B cell (primary cell): Measurements from ENCODE around the gene CMC2. TPM values are rescaled to one million over a fixed set of nuclear protein-coding genes. Genes with fewer than 3 reads are reported as not detected.

Source experiments
- ATAC-seq: fragments of 200-7000 bp; cut with Tn5 transposase; one replicate; pipeline ENCODE4 v1.10.0; 2021; ENCODE audit warnings: low read depth, mild to moderate bottlenecking, moderate number of reproducible peaks, moderate library complexity
- CTCF ChIA-PET: fragments of 350-600 bp; sonication (Branson Sonifier 250); formaldehyde crosslinking; loops from one replicate; lab custom pipeline; 2021; ENCODE audit warnings: antibody characterized with exemption, inconsistent platforms; lab: Charles Lee
- POLR2A ChIA-PET: fragments of 350-600 bp; sonication (Branson Sonifier 250); formaldehyde crosslinking; loops from one replicate; lab custom pipeline; 2021; ENCODE audit warnings: antibody characterized with exemption; lab: Charles Lee
- DNase-seq: peaks from one replicate; pipeline ENCODE4 v3.0.0; 2013
- H2AFZ ChIP-seq: 2 replicates; pipeline ENCODE4 v1.6.1; 2012; ENCODE audit warnings: mild to moderate bottlenecking, low read depth, low read length; ENCODE audit not compliant: insufficient read depth, poor library complexity, severe bottlenecking
- H3K27ac ChIP-seq, 2 donors: 1 replicate in 1 of 2; 2 replicates in 1 of 2; pipeline ENCODE4 v1.5.1; 2012 to 2013; ENCODE audit warnings: low read length in 2 of 2, mild to moderate bottlenecking in 2 of 2, moderate library complexity in 1 of 2
- H3K27me3 ChIP-seq, 4 experiments: fragments of 200-600 bp in 1 of 4; sonication (generic) in 1 of 4; replicated peaks in 1 of 4; 1 replicate in 2 of 4; 2 replicates in 2 of 4; pipeline versions ENCODE4 v1.6.1 to v1.7.0; 2013 to 2016; ENCODE audit warnings: low read length in 3 of 4, mild to moderate bottlenecking in 2 of 4, mixed read lengths in 1 of 4, moderate library complexity in 1 of 4; ENCODE audit not compliant: insufficient read depth in 4 of 4, control insufficient read depth in 3 of 4; ENCODE audit errors: control extremely low read depth in 1 of 4
- H3K36me3 ChIP-seq, 2 experiments: replicated peaks in 1 of 2; 1 replicate in 1 of 2; 2 replicates in 1 of 2; pipeline versions ENCODE4 v1.6.1 to v1.7.1; 2013; ENCODE audit warnings: low read length in 1 of 2; ENCODE audit not compliant: insufficient read depth in 2 of 2, control insufficient read depth in 1 of 2; ENCODE audit errors: control extremely low read depth in 1 of 2, extremely low read depth in 1 of 2
- H3K4me1 ChIP-seq, 2 donors: fragments of 200-600 bp in 1 of 2; sonication (generic) in 1 of 2; 1 replicate in 1 of 2; 2 replicates in 1 of 2; pipeline versions ENCODE4 v1.5.1 to v1.6.1; 2013 to 2017; ENCODE audit warnings: low read length in 2 of 2; ENCODE audit not compliant: control insufficient read depth in 2 of 2, insufficient read depth in 2 of 2
- H3K4me2 ChIP-seq: replicated peaks from 2 replicates; pipeline ENCODE3; 2012; ENCODE audit warnings: mild to moderate bottlenecking, low read depth, low read length; ENCODE audit not compliant: poor library complexity, severe bottlenecking
- H3K4me3 ChIP-seq, 5 experiments: fragments of 200-600 bp in 1 of 5; sonication (generic) in 1 of 5; 1 replicate in 3 of 5; 2 replicates in 2 of 5; pipeline versions ENCODE4 v1.5.1 to v1.7.0; 2011 to 2016; ENCODE audit warnings: low read length in 4 of 5, mild to moderate bottlenecking in 4 of 5, low read depth in 2 of 5, control low read depth in 1 of 5, moderate library complexity in 1 of 5; ENCODE audit not compliant: insufficient read depth in 1 of 5; ENCODE audit errors: control extremely low read depth in 1 of 5, extremely low read depth in 1 of 5
- H3K79me2 ChIP-seq: fragments of 200-600 bp; sonication (generic); one replicate; pipeline ENCODE4 v1.6.0; 2016; ENCODE audit warnings: low read length; ENCODE audit not compliant: control insufficient read depth, insufficient read depth
- H3K9ac ChIP-seq: fragments of 200-600 bp; sonication (generic); 2 replicates; pipeline ENCODE4 v1.6.1; 2017; ENCODE audit warnings: mild to moderate bottlenecking, low read length, moderate library complexity
- H3K9me3 ChIP-seq, 3 donors: one replicate each; pipeline versions ENCODE4 v1.6.1 to v1.7.1; 2013; ENCODE audit warnings: low read length in 2 of 3; ENCODE audit not compliant: control insufficient read depth in 2 of 3, insufficient read depth in 1 of 3; ENCODE audit errors: control extremely low read depth in 1 of 3
- H4K20me1 ChIP-seq: 2 replicates; pipeline ENCODE4 v1.6.0; 2012; ENCODE audit warnings: mild to moderate bottlenecking, low read length; ENCODE audit not compliant: insufficient read depth, control insufficient read depth, poor library complexity, severe bottlenecking
- H3K27ac Mint-ChIP-seq: one replicate; pipeline ENCODE4 v1.8.0; 2021; ENCODE audit warnings: mixed read lengths
- H3K27me3 Mint-ChIP-seq: one replicate; pipeline ENCODE4 v1.8.0; 2021; ENCODE audit warnings: mixed read lengths
- H3K4me1 Mint-ChIP-seq: one replicate; pipeline ENCODE4 v1.8.0; 2021; ENCODE audit warnings: mixed read lengths
- H3K4me3 Mint-ChIP-seq: one replicate; pipeline ENCODE4 v1.8.0; 2021; ENCODE audit warnings: mixed read lengths
- H3K9me3 Mint-ChIP-seq: one replicate; pipeline ENCODE4 v1.8.0; 2022; ENCODE audit warnings: mixed read lengths; ENCODE audit not compliant: insufficient read depth
- EZH2 ChIP-seq: IDR thresholded peaks from 2 replicates; pipeline ENCODE4 v1.6.1; 2012; ENCODE audit warnings: borderline replicate concordance, low read depth, mild to moderate bottlenecking, moderate library complexity, low read length; ENCODE audit not compliant: insufficient read depth, poor library complexity, severe bottlenecking
- WGBS: methylation state at CpG from one replicate; pipeline ENCODE4 v1.1.5; 2013; ENCODE audit warnings: missing lambda C conversion rate; ENCODE audit not compliant: insufficient coverage; 5-methylcytosine and 5-hydroxymethylcytosine counted together
- intact Hi-C: fragments of 100-400 bp; cut with micrococcal nuclease; formaldehyde crosslinking; loops from one replicate; pipeline ENCODE4 v1.10.0; 2022
- polyA plus RNA-seq: library from polyadenylated mRNA; depleted of rRNA; stranded (reverse); fragments of >200 nt; gene quantifications from 2 replicates; pipeline ENCODE4 v1.2.3, GENCODE V29; 2012
- total RNA-seq, 2 donors: library from RNA; stranded (reverse); fragments of 120-200 nt in 1 of 2; gene quantifications; 1 replicate in 1 of 2; 2 replicates in 1 of 2; pipeline versions ENCODE4 v1.2.3 to v1.2.4, GENCODE V29; 2013 to 2022
- TF ChIP-seq, protein P1 (sequence below): fragments of 200-600 bp; IDR thresholded peaks from one replicate; pipeline ENCODE4 v1.8.0; 2022; ENCODE audit warnings: antibody characterized with exemption, mild to moderate bottlenecking

CMC2 gene
- total and polyA plus RNA-seq, 2 donors (not counting 1 experiment from before 2014, with no cell fraction given): 21.4 to 40.8 TPM

DNA sequence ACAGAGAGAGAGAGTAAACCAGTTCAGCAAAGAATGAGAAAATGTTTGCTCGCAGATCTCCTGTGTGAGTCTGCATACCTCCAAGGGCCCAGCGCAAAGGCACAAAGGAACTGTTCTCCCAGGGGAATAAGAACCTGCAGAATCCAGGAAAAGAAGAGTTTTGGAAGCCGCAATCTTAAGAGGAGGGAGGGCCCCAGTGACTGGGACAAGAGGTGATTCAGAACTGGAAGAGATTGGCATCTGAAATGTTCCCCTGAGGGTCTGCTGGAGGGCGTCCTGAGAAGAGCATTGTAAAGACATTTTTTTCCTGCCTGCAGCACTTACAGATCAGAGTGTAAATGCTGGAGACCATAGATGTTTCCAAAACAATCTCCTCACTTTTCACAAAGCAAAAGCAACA is 35.0 kb upstream of the CMC2 start:
- H3K9me3 Mint-ChIP-seq: no peaks in the 10 kb centered on the region
- Histone ChIP-seq H4K20me1 (peaks cover 18% of the 10 kb centered on the region), H3K27me3 (no peaks in the 10 kb centered on the region), H3K4me1 (peaks cover 7 to 9% of the 10 kb centered on the region in 2 donors), H3K9ac (no peak overlapping the region), H3K36me3 (peaks cover 3 to 38% of the 10 kb centered on the region in 2 experiments), H3K79me2 (peaks cover 33% of the 10 kb centered on the region), H3K27ac (no peak overlapping the region), H2AFZ (no peak overlapping the region), H3K4me3 (no peak overlapping the region), H3K4me2 (no peak overlapping the region), H3K9me3 (no peaks in the 10 kb centered on the region)
- H3K27ac Mint-ChIP-seq: no peak overlapping the region
- no peak for TF ChIP-seq EZH2
- TF ChIP-seq, protein P1, sequence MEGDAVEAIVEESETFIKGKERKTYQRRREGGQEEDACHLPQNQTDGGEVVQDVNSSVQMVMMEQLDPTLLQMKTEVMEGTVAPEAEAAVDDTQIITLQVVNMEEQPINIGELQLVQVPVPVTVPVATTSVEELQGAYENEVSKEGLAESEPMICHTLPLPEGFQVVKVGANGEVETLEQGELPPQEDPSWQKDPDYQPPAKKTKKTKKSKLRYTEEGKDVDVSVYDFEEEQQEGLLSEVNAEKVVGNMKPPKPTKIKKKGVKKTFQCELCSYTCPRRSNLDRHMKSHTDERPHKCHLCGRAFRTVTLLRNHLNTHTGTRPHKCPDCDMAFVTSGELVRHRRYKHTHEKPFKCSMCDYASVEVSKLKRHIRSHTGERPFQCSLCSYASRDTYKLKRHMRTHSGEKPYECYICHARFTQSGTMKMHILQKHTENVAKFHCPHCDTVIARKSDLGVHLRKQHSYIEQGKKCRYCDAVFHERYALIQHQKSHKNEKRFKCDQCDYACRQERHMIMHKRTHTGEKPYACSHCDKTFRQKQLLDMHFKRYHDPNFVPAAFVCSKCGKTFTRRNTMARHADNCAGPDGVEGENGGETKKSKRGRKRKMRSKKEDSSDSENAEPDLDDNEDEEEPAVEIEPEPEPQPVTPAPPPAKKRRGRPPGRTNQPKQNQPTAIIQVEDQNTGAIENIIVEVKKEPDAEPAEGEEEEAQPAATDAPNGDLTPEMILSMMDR: no peak
- no peaks in the 10 kb centered on the region for H3K27me3 Mint-ChIP-seq
- intact Hi-C loops: no loop called here
- POLR2A ChIA-PET: no interaction called here
- ATAC-seq (no peak), DNase-seq (no peak)
- 98% methylated on average over 3 of the region's 4 CpGs for WGBS
- CTCF ChIA-PET: no interaction called here
- peaks cover 15% of the 10 kb centered on the region for H3K4me1 Mint-ChIP-seq
- no peak overlapping the region for H3K4me3 Mint-ChIP-seq

DNA sequence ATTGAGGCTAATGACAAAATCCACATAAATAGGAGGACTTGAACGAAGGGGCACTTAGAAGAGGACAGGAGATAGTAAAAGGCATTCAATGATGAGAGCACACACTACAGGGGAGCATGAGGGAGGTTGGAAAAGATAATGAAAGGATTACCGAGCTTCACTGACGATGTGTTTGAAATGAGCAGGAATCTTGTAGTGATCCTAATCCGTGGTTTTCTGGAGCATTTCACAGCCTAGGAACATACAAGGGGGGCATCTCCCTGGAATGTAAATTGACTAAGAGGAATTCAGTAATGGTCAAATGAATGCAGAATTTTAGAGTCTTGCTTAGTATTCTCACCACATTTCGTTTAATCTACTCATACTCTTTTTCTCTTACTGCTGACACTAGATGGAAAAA is 34.2 kb upstream of the CMC2 start:
- peaks cover 18% of the 10 kb centered on the region for H3K4me1 Mint-ChIP-seq
- no peaks in the 10 kb centered on the region for H3K9me3 ChIP-seq
- no peaks in the 10 kb centered on the region for H3K9me3 Mint-ChIP-seq
- no peak overlapping the region for H3K4me3 Mint-ChIP-seq
- peaks cover 3 to 37% of the 10 kb centered on the region in 2 experiments for H3K36me3 ChIP-seq
- no peak overlapping the region for H2AFZ ChIP-seq
- no peak overlapping the region for H3K4me3 ChIP-seq
- no peak overlapping the region for H3K9ac ChIP-seq
- ATAC-seq (no peak), DNase-seq (no peak)
- no peak overlapping the region for H3K27ac ChIP-seq
- CTCF ChIA-PET: no interaction called here
- H3K27me3 ChIP-seq: no peaks in the 10 kb centered on the region
- no peaks in the 10 kb centered on the region for H3K27me3 Mint-ChIP-seq
- peaks cover 37% of the 10 kb centered on the region for H3K79me2 ChIP-seq
- 100% methylated on average over 3 of the region's 5 CpGs for WGBS
- intact Hi-C loops: no loop called here
- H3K4me1 ChIP-seq: peaks cover 11 to 12% of the 10 kb centered on the region in 2 donors
- no peak overlapping the region for H3K27ac Mint-ChIP-seq
- H4K20me1 ChIP-seq: peaks cover 18% of the 10 kb centered on the region
- POLR2A ChIA-PET: no interaction called here
- no peak overlapping the region for H3K4me2 ChIP-seq
- TF ChIP-seq, protein P1: no peak
- TF ChIP-seq EZH2: no peak
